ENCODE data around the gene TAS2R10. TPM values are rescaled to one million over a fixed set of nuclear protein-coding genes. Genes with fewer than 3 reads are reported as not detected.

Gene TAS2R10
- total RNA-seq, 1 experiment from 2014 or later = 2.2 TPM

- no TSS peak for BruUV-seq (replicated peaks)
- Histone ChIP-seq H2AFZ (no peak overlapping the region), H4K20me1 (ENCODE audit: insufficient read depth) (no peaks in the 10 kb centered on the region), H3K9me3 (ENCODE audit: insufficient read depth, low read depth) (no peaks in the 10 kb centered on the region), H3K36me3 (ENCODE audit: low read depth) (no peaks in the 10 kb centered on the region), H3K27me3 (ENCODE audit: insufficient read depth, low read depth) (no peaks in the 10 kb centered on the region), H3K4me2 (no peak overlapping the region), H3K79me2 (ENCODE audit: low read depth) (no peaks in the 10 kb centered on the region), H3F3A (ENCODE audit: insufficient read depth, low read depth) (no peaks in the 10 kb centered on the region), H3K27ac (no peak overlapping the region), H3K4me1 (replicated peaks; ENCODE audit: insufficient read depth) (no peaks in the 10 kb centered on the region), H3K4me3 (no peak overlapping the region), H3K9me2 (ENCODE audit: insufficient read depth) (no peaks in the 10 kb centered on the region)
- POLR2A ChIA-PET (ENCODE audit: unreplicated experiment) = no interaction called here
- intact Hi-C loops (cut with micrococcal nuclease; ENCODE audit: unreplicated experiment) = no loop called here
- CTCF ChIA-PET = interaction anchor here (0.7 kb wide), 1 partner anchor 72 kb away, joined by 10 read pairs; no protein-coding TSS in a partner anchor
- DNase-seq = no peak
- TF ChIP-seq EZH2 (IDR thresholded peaks at IDR 0.05; ENCODE audit: low read depth) (no peak), CTCF (conservative IDR thresholded peaks at IDR 0.05) (no peak)
These were observed 21.6 kb upstream of the TAS2R10 start for GRCh38 chr12:10847744-10848143.

- H3K9me3 ChIP-seq (ENCODE audit: insufficient read depth, low read depth) = no peaks in the 10 kb centered on the region
- H3F3A ChIP-seq (ENCODE audit: insufficient read depth, low read depth) = no peaks in the 10 kb centered on the region
- H4K20me1 ChIP-seq (ENCODE audit: insufficient read depth) = no peaks in the 10 kb centered on the region
- ChIA-PET CTCF (no interaction called here), POLR2A (ENCODE audit: unreplicated experiment) (no interaction called here)
- no peaks in the 10 kb centered on the region for H3K27me3 ChIP-seq (ENCODE audit: insufficient read depth, low read depth)
- TF ChIP-seq CTCF (conservative IDR thresholded peaks at IDR 0.05) (no peak), EZH2 (IDR thresholded peaks at IDR 0.05; ENCODE audit: low read depth) (no peak)
- no peaks in the 10 kb centered on the region for H3K36me3 ChIP-seq (ENCODE audit: low read depth)
- H3K27ac ChIP-seq = no peak overlapping the region
- intact Hi-C loops (cut with micrococcal nuclease; ENCODE audit: unreplicated experiment) = no loop called here
- no TSS peak for BruUV-seq (replicated peaks)
- DNase-seq = no peak
- no peak overlapping the region for H3K4me3 ChIP-seq
- no peaks in the 10 kb centered on the region for H3K79me2 ChIP-seq (ENCODE audit: low read depth)
- H3K9me2 ChIP-seq (ENCODE audit: insufficient read depth) = no peaks in the 10 kb centered on the region
- no peak overlapping the region for H2AFZ ChIP-seq
- no peak overlapping the region for H3K4me2 ChIP-seq
- no peaks in the 10 kb centered on the region for H3K4me1 ChIP-seq (replicated peaks; ENCODE audit: insufficient read depth)
These were observed 16.7 kb upstream of the TAS2R10 start for GRCh38 chr12:10842862-10843261.

GRCh38 chr12:10838461-10838860, 12.3 kb upstream of the TAS2R10 start:
- CTCF ChIA-PET = no interaction called here
- H3K27ac ChIP-seq = no peak overlapping the region
- H3K36me3 ChIP-seq (ENCODE audit: low read depth) = no peaks in the 10 kb centered on the region
- BruUV-seq (replicated peaks) = no TSS peak
- H3K9me2 ChIP-seq (ENCODE audit: insufficient read depth) = no peaks in the 10 kb centered on the region
- no peak for TF ChIP-seq EZH2 (IDR thresholded peaks at IDR 0.05; ENCODE audit: low read depth)
- TF ChIP-seq CTCF (conservative IDR thresholded peaks at IDR 0.05) = no peak
- intact Hi-C loops (cut with micrococcal nuclease; ENCODE audit: unreplicated experiment) = no loop called here
- no peak overlapping the region for H3K4me2 ChIP-seq
- no peak for DNase-seq
- no peaks in the 10 kb centered on the region for H3K9me3 ChIP-seq (ENCODE audit: insufficient read depth, low read depth)
- POLR2A ChIA-PET (ENCODE audit: unreplicated experiment) = no interaction called here
- no peaks in the 10 kb centered on the region for H4K20me1 ChIP-seq (ENCODE audit: insufficient read depth)
- H3K79me2 ChIP-seq (ENCODE audit: low read depth) = no peaks in the 10 kb centered on the region
- H3K4me1 ChIP-seq (replicated peaks; ENCODE audit: insufficient read depth) = no peaks in the 10 kb centered on the region
- H3F3A ChIP-seq (ENCODE audit: insufficient read depth, low read depth) = no peaks in the 10 kb centered on the region
- no peaks in the 10 kb centered on the region for H3K27me3 ChIP-seq (ENCODE audit: insufficient read depth, low read depth)
- no peak overlapping the region for H3K4me3 ChIP-seq
- no peak overlapping the region for H2AFZ ChIP-seq

Data from PC-9 (cell line).